Stimulated activated CD8-positive, alpha-beta memory T cell treated with anti-CD3 and anti-CD28 coated beads, Interleukin-15, amount 100 ng/mL, for 48 hours (primary cell): ENCODE data around the gene VPS37D.
A peak's percentile ranks its signal among the peaks of the same experiment; 100 is the strongest.

Experiments used
- DNase-seq, 2 donors: peaks; one replicate each; pipeline ENCODE4 v3.0.0-alpha.2; 2020; ENCODE audit warnings: low read depth in 2 of 2

VPS37D gene

GRCh38 chr7:73680501-73680900 lies 12.9 kb downstream of the VPS37D start:
- DNase-seq = no peak

- DNase-seq = no peak
Observed at GRCh38 chr7:73681031-73681430, 13.4 kb downstream of the VPS37D start.

GRCh38 chr7:73682745-73683055 lies 15.1 kb downstream of the VPS37D start:
- DNase-seq = no peak

GRCh38 chr7:73683056-73683787 lies 15.6 kb downstream of the VPS37D start, which contains the start of the genes BUD23 and DNAJC30:
BUD23 (plus strand) TSS chr7:73683597; CDS start chr7:73683626, 29 bp downstream.
DNAJC30 (minus strand) TSS chr7:73683453; CDS start chr7:73683423, 30 bp downstream.
- peak; percentile 94 to 95 for DNase-seq

- DNase-seq = no peak
Observed at GRCh38 chr7:73683788-73684693, 16.4 kb downstream of the VPS37D start.

GRCh38 chr7:73685311-73685710 lies 17.7 kb downstream of the VPS37D start:
- DNase-seq = no peak

- DNase-seq = no peak
Observed at GRCh38 chr7:73688288-73688687, 20.7 kb downstream of the VPS37D start.

- no peak for DNase-seq
Observed at GRCh38 chr7:73690646-73691045, 23.0 kb downstream of the VPS37D start.

- no peak for DNase-seq
Observed at GRCh38 chr7:73696372-73696771, 28.7 kb downstream of the VPS37D start.

- DNase-seq = no peak
Observed at GRCh38 chr7:73698410-73698809, 30.8 kb downstream of the VPS37D start.

- no peak for DNase-seq
Observed at GRCh38 chr7:73699370-73700068, 31.9 kb downstream of the VPS37D start.

GRCh38 chr7:73700069-73700423 lies 32.4 kb downstream of the VPS37D start:
- no peak for DNase-seq

- no peak for DNase-seq
Observed at GRCh38 chr7:73700581-73701134, 33.0 kb downstream of the VPS37D start.

GRCh38 chr7:73701357-73701995 lies 33.8 kb downstream of the VPS37D start:
- no peak for DNase-seq

- no peak for DNase-seq
Observed at GRCh38 chr7:73702226-73702625, 34.6 kb downstream of the VPS37D start.

- DNase-seq = no peak
Observed at GRCh38 chr7:73702665-73703064, 35.0 kb downstream of the VPS37D start.

- DNase-seq = no peak
Observed at GRCh38 chr7:73703225-73703624, 35.6 kb downstream of the VPS37D start.

GRCh38 chr7:73703757-73704639 lies 36.4 kb downstream of the VPS37D start:
- no peak for DNase-seq

GRCh38 chr7:73704640-73705550 lies 37.3 kb downstream of the VPS37D start:
- DNase-seq = no peak

- DNase-seq = no peak
Observed at GRCh38 chr7:73705551-73705920, 37.9 kb downstream of the VPS37D start.
